IgD-negative memory B cell (primary cell): Measurements from ENCODE around the gene USP2. TPM values are rescaled to one million over a fixed set of nuclear protein-coding genes. Genes with fewer than 3 reads are reported as not detected.

Experiments used
- H3K27ac Mint-ChIP-seq, 3 donors: one replicate each; pipeline ENCODE4 v1.8.0; 2020 to 2022; ENCODE audit warnings: mild to moderate bottlenecking in 3 of 3, mixed read lengths in 3 of 3, moderate library complexity in 1 of 3
- H3K27me3 Mint-ChIP-seq: one replicate; pipeline ENCODE4 v1.8.0; 2021; ENCODE audit warnings: mixed read lengths
- H3K36me3 Mint-ChIP-seq: one replicate; pipeline ENCODE4 v1.8.0; 2020; ENCODE audit warnings: mild to moderate bottlenecking, mixed read lengths
- H3K4me1 Mint-ChIP-seq, 3 donors: one replicate each; pipeline ENCODE4 v1.8.0; 2020 to 2022; ENCODE audit warnings: mixed read lengths in 3 of 3, mild to moderate bottlenecking in 1 of 3
- H3K4me3 Mint-ChIP-seq, 4 donors: one replicate each; pipeline ENCODE4 v1.8.0; 2020 to 2022; ENCODE audit warnings: mild to moderate bottlenecking in 4 of 4, mixed read lengths in 4 of 4, moderate library complexity in 3 of 4
- H3K9me3 Mint-ChIP-seq, 3 donors: one replicate each; pipeline ENCODE4 v1.8.0; 2020 to 2021; ENCODE audit warnings: mixed read lengths in 3 of 3, mild to moderate bottlenecking in 1 of 3
- polyA plus RNA-seq: library from polyadenylated mRNA; unstranded; fragments of 300-500 nt; fragmentation: Illumina TruSeq; gene quantifications from one replicate; pipeline ENCODE4 v1.2.3, GENCODE V29; 2021

The USP2 gene
- polyA plus RNA-seq, 1 donor from 2014 or later, result not detected

DNA sequence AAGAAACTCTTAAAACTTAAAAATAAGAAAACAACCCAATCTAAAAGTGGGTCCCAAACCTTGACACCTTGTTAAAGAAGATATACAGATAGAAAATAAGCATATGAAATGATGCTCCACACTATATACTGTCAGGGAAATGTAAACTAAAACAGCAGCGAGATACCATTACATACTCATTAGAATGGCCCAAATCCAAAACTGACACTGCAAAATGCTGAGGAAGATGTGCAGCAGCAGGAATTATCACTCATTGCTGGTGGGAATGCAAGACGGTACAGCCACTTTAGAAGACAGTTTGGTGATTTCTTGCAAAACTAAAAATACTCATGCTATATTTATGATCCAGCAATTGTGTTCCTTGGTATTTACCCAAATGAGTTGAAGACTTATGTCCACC, 52.2 kb downstream of the USP2 start:
- H3K27ac Mint-ChIP-seq, result no peak overlapping the region
- peaks cover 3% of the 10 kb centered on the region for H3K36me3 Mint-ChIP-seq
- H3K27me3 Mint-ChIP-seq, result peaks cover 9% of the 10 kb centered on the region
- H3K4me1 Mint-ChIP-seq, result peaks cover 2 to 14% (median 7%) of the 10 kb centered on the region in 3 donors
- H3K4me3 Mint-ChIP-seq, result no peak overlapping the region
- no peaks in the 10 kb centered on the region for H3K9me3 Mint-ChIP-seq

DNA sequence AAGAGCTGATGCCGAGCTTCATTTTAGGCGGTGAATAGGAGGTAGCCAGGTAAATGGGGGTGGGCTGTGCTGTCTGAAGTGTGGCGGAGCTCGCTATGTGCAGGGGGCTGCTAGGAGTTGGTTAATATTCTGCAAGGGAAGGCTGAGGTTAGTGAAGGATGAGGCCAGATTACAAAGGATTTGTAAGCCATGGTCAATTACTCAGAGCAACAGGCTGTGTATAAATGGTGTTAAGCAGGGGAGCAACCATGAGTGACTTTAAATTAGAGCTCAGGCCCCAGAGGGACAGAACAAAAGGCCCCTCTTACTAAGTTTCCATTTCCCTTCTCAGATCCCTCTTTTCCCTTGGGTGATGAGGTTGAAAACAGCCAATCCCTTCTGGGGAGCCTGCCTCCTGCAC, 57.3 kb downstream of the USP2 start:
- Mint-ChIP-seq H3K27ac (peak overlapping the region in 1 of 3 donors; percentile 23), H3K4me1 (peaks cover 4 to 14% (median 8%) of the 10 kb centered on the region in 3 donors), H3K36me3 (no peaks in the 10 kb centered on the region), H3K9me3 (no peaks in the 10 kb centered on the region), H3K4me3 (no peak overlapping the region), H3K27me3 (peaks cover 4% of the 10 kb centered on the region)

DNA sequence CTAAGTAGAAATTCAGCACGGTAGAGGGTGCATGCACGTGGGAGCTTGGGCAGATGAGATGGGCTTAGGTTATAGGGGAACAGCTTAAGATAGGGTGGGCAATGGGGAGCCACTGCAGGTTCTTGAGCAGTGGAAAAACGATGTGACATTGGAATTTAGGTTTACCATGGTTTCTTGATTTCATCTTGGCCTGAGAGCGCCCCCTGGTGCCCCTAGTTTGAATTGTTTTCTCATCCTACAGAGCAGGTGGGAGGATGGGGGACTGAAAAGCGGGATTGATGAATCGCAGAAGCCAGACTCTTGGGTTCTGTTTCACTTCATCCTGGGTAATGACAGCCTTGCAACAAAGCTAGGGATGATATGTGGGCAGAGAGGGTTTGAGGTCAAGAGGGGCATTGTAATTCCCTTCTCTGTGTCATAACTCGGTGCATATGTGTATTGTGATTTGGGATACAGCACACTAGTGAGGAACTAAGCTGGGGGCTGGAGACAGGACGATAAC, 57.9 kb downstream of the USP2 start:
- no peaks in the 10 kb centered on the region for H3K9me3 Mint-ChIP-seq
- peaks cover 9 to 19% (median 12%) of the 10 kb centered on the region in 3 donors for H3K4me1 Mint-ChIP-seq
- peaks cover 4% of the 10 kb centered on the region for H3K27me3 Mint-ChIP-seq
- no peaks in the 10 kb centered on the region for H3K36me3 Mint-ChIP-seq
- peak overlapping the region in 1 of 4 donors; percentile 21 for H3K4me3 Mint-ChIP-seq
- peak overlapping the region; percentile 1 to 68 (median 23) for H3K27ac Mint-ChIP-seq

DNA sequence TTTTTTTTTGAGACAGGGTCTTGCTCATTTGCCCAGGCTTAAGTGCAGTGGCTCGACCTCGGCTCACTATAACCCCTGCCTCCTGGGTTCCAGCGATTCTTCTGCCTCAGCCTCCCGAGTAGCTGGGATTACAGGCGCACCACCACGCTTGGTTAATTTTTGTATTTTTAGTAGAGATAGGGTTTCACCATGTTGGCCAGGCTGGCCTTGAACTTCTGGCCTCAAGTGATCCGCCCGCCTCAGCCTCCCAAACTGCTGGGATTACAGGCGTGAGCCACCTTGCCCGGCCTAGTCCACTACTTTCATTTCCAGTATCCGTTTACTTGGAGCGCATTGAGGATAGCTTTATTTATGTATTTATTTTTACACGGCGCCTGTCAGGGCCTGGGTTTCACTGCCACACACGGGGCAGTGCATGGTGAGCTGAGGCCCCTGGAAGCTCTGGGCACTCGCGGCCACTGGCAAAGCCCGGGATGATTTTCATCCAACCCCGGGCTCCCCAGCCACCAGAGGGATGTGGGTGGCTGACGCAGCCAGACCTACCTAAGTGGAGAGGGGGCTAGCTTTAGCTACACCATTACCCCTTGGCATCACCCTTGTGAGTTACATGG, 58.5 kb downstream of the USP2 start:
- Mint-ChIP-seq H3K4me1 (peaks cover 11 to 20% (median 13%) of the 10 kb centered on the region in 3 donors), H3K9me3 (no peaks in the 10 kb centered on the region), H3K27me3 (peaks cover 2% of the 10 kb centered on the region), H3K36me3 (no peaks in the 10 kb centered on the region), H3K27ac (peak overlapping the region in 1 of 3 donors; percentile 1), H3K4me3 (peak overlapping the region in 1 of 4 donors; percentile 21)

DNA sequence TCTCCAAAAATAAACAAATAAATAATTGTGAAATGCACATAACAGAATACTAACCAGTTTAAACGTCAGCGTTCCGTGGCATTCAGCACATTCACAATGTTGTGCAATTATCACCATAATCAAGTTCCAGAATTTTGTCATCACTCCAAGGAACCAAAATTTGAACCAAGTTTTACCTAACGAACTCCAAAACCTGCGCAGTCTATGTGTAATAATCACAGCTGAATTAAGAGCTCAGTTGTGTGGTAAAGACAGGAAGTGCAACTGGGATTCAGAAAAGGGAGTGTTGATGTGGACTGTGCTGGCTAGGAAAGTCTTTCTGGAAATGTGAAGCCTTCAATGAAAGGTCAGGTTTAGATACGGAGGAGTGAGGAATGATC, 59.1 kb downstream of the USP2 start:
- Mint-ChIP-seq H3K36me3 (no peaks in the 10 kb centered on the region), H3K4me1 (peaks cover 11 to 20% (median 15%) of the 10 kb centered on the region in 3 donors), H3K4me3 (peak overlapping the region; percentile 14 to 92 (median 72)), H3K27me3 (peaks cover 7% of the 10 kb centered on the region), H3K27ac (no peak overlapping the region), H3K9me3 (no peaks in the 10 kb centered on the region)

DNA sequence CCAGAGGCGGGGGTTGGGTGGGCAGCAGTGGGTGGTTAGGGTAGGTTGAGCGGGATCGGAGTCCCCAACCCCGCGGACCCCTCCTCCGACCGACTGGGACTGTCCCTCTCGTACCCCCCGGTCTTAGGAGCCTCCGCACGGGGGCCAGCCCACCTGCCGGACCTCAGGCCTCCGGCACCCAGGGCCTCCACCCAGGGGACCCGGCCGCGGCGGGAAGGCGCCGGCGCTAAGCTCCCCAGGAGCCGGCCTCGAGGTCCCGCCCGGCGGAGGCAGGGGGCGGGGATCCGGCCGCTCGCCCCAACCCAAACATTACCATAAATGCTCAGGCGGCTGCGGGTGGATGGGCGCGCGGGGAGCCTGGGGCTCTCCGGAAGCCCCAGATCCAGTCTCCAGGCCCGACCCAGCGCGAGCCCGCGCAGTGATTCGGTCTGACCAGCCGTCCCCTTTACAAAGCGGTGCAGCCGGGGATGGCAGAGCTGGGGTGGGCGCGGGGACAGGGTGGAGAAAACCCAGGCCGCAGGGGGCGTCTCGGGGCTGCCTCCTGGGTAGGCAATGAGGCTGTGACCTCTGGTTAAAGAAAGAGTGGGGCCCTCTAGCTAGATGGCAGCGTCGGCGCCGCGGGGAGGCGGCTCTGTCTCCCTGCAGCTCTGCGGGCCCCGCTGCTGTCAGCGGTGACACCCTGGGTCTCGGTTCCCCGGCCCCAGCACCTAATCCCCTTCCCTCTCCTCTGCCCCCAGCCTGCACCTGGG, 60.5 kb downstream of the USP2 start:
- Mint-ChIP-seq H3K36me3 (no peaks in the 10 kb centered on the region), H3K4me1 (peaks cover 11 to 22% (median 15%) of the 10 kb centered on the region in 3 donors), H3K9me3 (no peaks in the 10 kb centered on the region), H3K4me3 (peak overlapping the region; percentile 14 to 95 (median 88)), H3K27ac (peak overlapping the region in 1 of 3 donors; percentile 66), H3K27me3 (peaks cover 12% of the 10 kb centered on the region)

DNA sequence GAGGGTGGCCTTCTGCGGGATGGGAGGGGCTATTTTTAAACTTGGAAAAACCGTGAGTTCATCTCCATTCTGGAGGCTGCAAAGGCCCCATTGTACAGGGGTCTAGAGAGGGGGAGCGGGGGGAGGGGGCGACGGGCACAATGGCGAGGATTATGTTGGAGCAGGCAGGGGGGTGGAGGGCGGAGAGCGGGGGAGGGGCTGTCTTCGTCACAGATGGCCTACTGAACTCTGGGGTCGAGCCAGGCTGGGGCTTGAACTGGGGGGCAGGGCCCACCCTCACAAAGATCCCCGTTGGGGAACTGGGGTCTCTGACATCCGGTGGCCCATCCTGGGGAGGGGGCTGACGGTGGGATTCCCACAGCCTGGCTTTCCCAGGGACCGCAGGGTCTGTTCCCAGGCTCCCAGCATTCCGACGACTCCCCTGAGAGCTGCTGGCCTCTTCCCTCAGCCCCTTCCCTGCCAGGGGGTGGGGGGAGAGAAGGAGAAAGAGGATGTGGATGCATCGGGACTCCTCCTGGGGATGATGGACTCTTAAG, 61.2 kb downstream of the USP2 start:
- Mint-ChIP-seq H3K36me3 (no peaks in the 10 kb centered on the region), H3K4me1 (peaks cover 11 to 22% (median 18%) of the 10 kb centered on the region in 3 donors), H3K4me3 (peak overlapping the region in 1 of 4 donors; percentile 91), H3K27ac (no peak overlapping the region), H3K9me3 (no peaks in the 10 kb centered on the region), H3K27me3 (peaks cover 17% of the 10 kb centered on the region)

DNA sequence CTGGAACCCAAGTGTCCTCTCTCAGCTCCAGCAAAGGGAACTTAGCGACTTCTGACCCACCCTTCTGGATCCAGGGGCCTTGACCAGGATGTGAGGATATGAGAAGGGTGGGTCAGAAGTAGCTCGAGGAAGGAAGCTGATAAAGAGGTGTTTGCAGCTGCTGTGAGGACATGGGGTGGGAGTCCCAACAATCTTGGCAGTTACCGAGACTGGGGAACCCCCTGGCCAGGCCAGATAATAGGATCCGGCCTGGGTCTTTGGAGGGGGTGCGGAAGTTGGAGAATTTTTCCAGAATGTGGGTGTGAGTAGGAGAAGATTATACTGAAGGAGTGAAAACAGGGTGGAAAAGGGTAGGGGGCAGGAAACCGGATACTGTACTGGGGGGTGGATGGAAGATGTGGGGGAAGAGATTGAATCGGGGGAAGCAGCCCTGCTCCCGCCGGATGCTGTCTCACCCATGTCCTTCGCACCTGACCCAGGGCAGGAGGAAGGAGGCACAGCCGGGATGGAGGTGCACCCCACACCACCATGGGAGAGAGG, 61.7 kb downstream of the USP2 start:
- peak overlapping the region in 1 of 3 donors; percentile 78 for H3K27ac Mint-ChIP-seq
- peaks cover 11 to 22% (median 21%) of the 10 kb centered on the region in 3 donors for H3K4me1 Mint-ChIP-seq
- peak overlapping the region in 3 of 4 donors; percentile 63 to 91 (median 63) for H3K4me3 Mint-ChIP-seq
- H3K36me3 Mint-ChIP-seq, result no peaks in the 10 kb centered on the region
- H3K9me3 Mint-ChIP-seq, result no peaks in the 10 kb centered on the region
- H3K27me3 Mint-ChIP-seq, result peaks cover 22% of the 10 kb centered on the region

DNA sequence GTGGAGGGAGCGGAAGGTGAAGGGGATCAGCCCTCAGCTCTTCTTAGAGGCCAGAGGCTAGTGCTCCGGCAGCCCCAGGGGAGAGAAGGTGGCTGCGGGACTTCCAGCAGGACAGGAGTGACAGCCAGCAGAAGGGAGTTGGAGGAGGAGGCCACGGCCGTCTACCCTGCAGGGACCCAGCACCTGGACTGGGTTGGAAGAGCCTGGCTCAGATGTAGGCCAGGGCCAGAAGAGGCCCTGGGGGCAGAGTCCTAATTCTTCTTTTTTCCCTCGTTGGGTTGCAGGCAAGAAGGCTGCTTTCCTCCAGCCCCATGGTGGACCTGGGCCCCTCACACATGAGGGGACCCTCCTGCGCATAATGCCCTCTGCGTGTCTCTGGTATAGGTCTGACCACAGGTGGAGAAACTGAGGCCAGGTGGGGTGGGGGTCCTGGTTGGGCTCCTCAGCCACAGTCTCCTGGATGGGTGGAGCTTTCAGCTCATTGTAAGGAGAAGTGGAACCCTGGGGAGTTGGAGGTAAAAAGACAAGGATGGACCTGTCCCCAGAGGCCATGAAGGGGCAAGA, 62.3 kb downstream of the USP2 start:
- H3K36me3 Mint-ChIP-seq, result no peaks in the 10 kb centered on the region
- peaks cover 28% of the 10 kb centered on the region for H3K27me3 Mint-ChIP-seq
- H3K4me3 Mint-ChIP-seq, result peak overlapping the region in 3 of 4 donors; percentile 22 to 91 (median 63)
- no peaks in the 10 kb centered on the region for H3K9me3 Mint-ChIP-seq
- H3K27ac Mint-ChIP-seq, result peak overlapping the region; percentile 59 to 96 (median 78)
- H3K4me1 Mint-ChIP-seq, result peaks cover 11 to 24% (median 24%) of the 10 kb centered on the region in 3 donors

DNA sequence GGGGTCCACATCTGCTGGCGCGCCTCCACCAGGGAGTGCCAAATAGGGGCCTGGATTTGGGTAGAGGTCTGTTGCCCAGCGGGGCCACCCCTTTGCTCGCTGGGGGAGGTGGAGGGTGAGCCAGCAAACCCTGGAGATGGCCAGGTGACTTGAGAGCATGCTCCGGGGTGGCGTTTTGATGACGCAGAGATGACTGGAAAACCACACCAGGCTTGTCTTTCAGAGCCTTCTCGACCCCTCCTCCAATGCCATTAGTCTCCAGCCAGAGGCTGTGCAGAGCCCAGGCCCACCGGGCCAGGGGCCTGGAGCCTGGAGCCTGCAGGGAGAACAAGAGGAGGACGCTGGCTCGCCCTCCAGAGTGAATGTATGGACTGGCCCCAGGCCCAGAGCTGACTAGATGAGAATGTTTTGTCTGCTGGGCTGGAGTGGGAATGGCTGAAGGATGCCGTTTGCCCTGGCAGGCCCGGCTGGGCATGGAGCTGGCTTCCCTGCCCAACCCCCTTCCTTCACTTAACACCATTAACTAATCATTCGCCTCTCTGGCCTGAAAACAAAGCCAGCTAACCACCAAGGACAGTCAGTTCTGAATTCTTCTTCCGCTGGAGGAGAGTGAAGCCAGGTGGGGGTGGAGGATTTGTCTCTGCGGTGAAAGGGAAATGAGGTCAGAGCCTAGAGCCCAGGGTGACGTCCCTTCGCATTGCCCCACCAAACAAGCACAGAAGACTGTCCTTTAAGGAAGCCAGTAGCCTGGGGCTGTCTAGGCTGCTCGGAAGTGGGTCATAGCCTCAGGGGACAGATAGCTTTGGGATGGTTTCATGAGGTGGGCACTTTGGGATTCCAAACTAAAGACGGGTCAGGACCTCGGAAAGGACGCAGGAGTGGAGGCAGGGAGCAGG, 63.0 kb downstream of the USP2 start:
- no peaks in the 10 kb centered on the region for H3K36me3 Mint-ChIP-seq
- peaks cover 29% of the 10 kb centered on the region for H3K27me3 Mint-ChIP-seq
- H3K27ac Mint-ChIP-seq, result peak overlapping the region; percentile 59 to 96 (median 78)
- H3K4me1 Mint-ChIP-seq, result peaks cover 7 to 22% (median 21%) of the 10 kb centered on the region in 3 donors
- H3K9me3 Mint-ChIP-seq, result no peaks in the 10 kb centered on the region
- peak overlapping the region; percentile 22 to 91 (median 64) for H3K4me3 Mint-ChIP-seq

DNA sequence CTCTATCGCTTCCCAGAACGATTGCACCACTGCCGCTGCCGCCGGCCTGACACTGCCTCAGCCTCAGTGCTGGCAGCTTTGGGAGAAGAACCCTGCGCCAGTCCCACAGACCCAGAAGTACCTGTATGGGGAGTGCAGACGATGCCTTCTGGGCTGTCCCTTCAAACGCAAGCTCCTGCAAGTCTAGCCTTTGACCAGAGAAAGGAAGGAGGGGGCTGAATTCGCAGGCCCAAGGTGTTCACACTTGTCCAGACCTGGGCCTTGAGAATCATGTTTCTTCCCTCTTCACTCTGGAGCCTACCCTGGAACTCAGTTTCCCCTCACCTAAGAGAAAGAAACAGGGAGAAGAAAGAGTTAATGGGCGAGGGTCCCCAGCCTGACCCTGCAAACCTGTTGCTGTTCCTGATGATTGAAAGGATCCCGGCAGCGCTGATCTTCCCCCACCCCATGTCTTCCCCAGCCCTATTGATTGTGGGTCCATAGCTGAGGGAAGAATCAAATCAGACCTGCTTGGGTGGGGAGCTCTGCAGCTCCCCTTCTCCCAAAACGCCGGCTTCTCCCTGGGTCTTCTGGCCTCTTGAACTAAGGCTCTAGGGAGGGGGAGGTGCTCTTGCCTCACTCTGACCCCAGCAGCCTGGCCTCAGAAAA, 63.8 kb downstream of the USP2 start:
- Mint-ChIP-seq H3K27ac (no peak overlapping the region), H3K4me1 (peaks cover 6 to 21% (median 20%) of the 10 kb centered on the region in 3 donors), H3K27me3 (peaks cover 29% of the 10 kb centered on the region), H3K36me3 (no peaks in the 10 kb centered on the region), H3K4me3 (peak overlapping the region; percentile 39 to 85 (median 55)), H3K9me3 (no peaks in the 10 kb centered on the region)

DNA sequence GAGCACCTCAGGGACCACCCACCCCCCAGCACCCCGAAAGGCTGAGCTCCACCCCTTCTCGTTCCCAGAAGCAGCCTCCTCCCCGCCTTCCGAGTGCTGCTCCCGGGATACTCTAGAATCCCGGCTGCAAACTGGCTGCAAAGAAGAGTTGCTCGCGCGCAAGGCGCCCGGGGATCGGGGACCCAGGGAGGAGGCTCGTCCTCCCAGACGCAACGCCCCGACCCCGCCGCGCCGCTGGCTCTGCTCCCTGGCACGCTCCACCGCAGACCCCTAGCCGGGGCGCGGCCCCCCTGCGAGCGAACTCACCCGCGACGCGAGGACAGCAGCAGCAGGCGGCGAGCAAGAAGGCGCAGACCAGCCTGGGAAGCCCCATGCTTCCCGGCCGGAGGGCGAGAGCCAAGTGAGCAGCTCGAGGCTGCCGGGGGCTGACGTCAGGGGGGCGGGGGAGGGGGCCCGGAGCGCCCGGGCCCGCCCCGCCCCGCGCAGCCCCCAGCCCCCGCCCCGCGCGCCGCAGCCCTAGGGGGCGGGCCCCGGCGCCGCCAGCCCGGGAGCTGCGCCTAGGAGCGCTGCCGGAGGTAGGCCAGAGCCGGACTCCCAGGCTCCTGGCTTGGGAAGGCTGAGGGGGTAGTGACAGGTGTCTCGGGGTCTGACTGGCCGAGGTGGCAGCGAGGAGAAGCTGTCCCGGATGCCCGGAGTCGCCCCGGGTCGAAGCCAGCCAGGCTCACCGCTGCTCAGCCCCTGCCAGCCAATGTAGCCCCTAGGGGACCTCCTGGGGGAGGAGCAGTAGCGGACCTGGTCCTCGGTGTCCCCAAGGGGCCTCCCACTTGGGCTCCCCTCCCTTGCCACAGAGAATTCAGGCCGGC, 64.5 kb downstream of the USP2 start, which contains the start of gene MCAM:
Gene MCAM, minus strand, starts transcription at position 402 of the 863 bp plus-strand sequence. Its CDS starts 29 bp downstream, at position 373.
- Mint-ChIP-seq H3K27me3 (peaks cover 31% of the 10 kb centered on the region), H3K36me3 (no peaks in the 10 kb centered on the region), H3K4me1 (peaks cover 6 to 18% (median 17%) of the 10 kb centered on the region in 3 donors), H3K9me3 (no peaks in the 10 kb centered on the region), H3K27ac (no peak within 1 kb of the TSS), H3K4me3 (peak within 1 kb of the TSS; percentile 77 to 93 (median 82))
